ENCODE measurements around the gene BNIP2.

DNA sequence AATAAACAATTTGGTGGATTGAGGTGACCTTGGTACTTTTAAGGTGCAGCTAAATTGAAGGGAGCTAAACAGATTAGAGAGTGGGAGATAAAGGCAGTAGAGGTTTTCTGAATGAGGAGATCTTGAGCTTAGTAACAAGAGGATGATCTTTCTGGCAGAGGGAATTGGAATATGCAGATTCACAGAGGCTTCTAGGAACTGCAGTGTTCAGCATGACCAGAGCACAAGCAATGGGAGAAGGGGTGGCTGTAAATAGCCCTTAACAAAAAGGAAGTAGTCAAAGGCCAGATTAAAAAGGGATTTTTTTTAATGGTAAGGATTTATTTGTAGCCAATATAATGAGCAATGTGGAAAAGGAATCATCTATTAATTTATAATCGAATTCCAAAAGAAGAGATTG is 5.7 kb upstream of the BNIP2 start:
- TF ChIP-seq, protein P1, sequence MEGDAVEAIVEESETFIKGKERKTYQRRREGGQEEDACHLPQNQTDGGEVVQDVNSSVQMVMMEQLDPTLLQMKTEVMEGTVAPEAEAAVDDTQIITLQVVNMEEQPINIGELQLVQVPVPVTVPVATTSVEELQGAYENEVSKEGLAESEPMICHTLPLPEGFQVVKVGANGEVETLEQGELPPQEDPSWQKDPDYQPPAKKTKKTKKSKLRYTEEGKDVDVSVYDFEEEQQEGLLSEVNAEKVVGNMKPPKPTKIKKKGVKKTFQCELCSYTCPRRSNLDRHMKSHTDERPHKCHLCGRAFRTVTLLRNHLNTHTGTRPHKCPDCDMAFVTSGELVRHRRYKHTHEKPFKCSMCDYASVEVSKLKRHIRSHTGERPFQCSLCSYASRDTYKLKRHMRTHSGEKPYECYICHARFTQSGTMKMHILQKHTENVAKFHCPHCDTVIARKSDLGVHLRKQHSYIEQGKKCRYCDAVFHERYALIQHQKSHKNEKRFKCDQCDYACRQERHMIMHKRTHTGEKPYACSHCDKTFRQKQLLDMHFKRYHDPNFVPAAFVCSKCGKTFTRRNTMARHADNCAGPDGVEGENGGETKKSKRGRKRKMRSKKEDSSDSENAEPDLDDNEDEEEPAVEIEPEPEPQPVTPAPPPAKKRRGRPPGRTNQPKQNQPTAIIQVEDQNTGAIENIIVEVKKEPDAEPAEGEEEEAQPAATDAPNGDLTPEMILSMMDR (IDR thresholded peaks at IDR 0.05), result no peak
- TF ChIP-seq POLR2A (IDR thresholded peaks at IDR 0.05; ENCODE audit: low read depth) (no peak), EP300 (IDR thresholded peaks at IDR 0.05) (no peak)
